HCT116 (cell line): ENCODE results near the gene HIP1R. TPM values are rescaled to one million over a fixed set of nuclear protein-coding genes. Genes with fewer than 3 reads are reported as not detected.

Experiments used
- ATAC-seq: fragments of 200-7000 bp; cut with Tn5 transposase; 2 replicates; pipeline ENCODE4 v1.9.1; 2020; ENCODE audit warnings: mild to moderate bottlenecking, moderate library complexity
- BruUV-seq: library from RNA; stranded (reverse); fragments of 400-500 nt; replicated peaks from 2 replicates; lab custom pipeline; 2021; lab: Mats Ljungman, UMichigan
- CTCF ChIA-PET: fragments of 300-600 bp; sonication (Branson Sonifier 250); formaldehyde crosslinking; loops from one replicate; lab custom pipeline; 2021; ENCODE audit warnings: antibody characterized with exemption; lab: Charles Lee
- POLR2A ChIA-PET: fragments of 300-600, 350-600 bp; sonication (Branson Sonifier 250); formaldehyde crosslinking; loops from one replicate; lab custom pipeline; 2021; ENCODE audit warnings: antibody characterized with exemption; lab: Charles Lee
- RAD21 ChIA-PET, 2 experiments: fragments of 300-600 bp; sonication (Branson Sonifier 250); formaldehyde crosslinking; loops; one replicate each; lab custom pipeline; 2023; ENCODE audit warnings: low total read pairs in 2 of 2; ENCODE audit not compliant: uncharacterized antibody in 2 of 2, unreplicated experiment in 2 of 2, low non-redundant PET in 1 of 2; lab: Charles Lee
- DNase-seq: peaks from one replicate; pipeline ENCODE4 v3.0.0-alpha.2; 2010; ENCODE audit warnings: low read depth, low spot score
- H2AFZ ChIP-seq: fragments of 200-600 bp; shearing (Covaris generic), sonication (generic); 2 replicates; pipeline ENCODE4 v1.6.1; 2017; ENCODE audit warnings: low read depth, mixed run types, mixed read lengths, antibody characterized with exemption, low read length; ENCODE audit not compliant: poor library complexity, severe bottlenecking
- H3K27ac ChIP-seq: 2 replicates; pipeline ENCODE4 v1.5.1; 2012; ENCODE audit warnings: low read depth, low read length
- H3K27me3 ChIP-seq: fragments of 200-600 bp; sonication (generic); 2 replicates; pipeline ENCODE4 v1.6.1; 2016; ENCODE audit warnings: mixed run types, low read length, mixed read lengths; ENCODE audit not compliant: insufficient read depth
- H3K36me3 ChIP-seq, 2 experiments: fragments of 200-500 bp in 1 of 2; fragments of 200-600 bp in 1 of 2; sonication (Bioruptor generic) in 1 of 2; sonication (generic) in 1 of 2; 2 replicates each; pipeline versions ENCODE4 v1.5.1 to v1.6.1; 2014 to 2016; ENCODE audit warnings: low read length in 2 of 2, inconsistent platforms in 1 of 2, mixed read lengths in 1 of 2, mixed run types in 1 of 2; ENCODE audit not compliant: insufficient read depth in 2 of 2, control insufficient read depth in 1 of 2
- H3K4me1 ChIP-seq, 2 experiments: fragments of 200-600 bp in 1 of 2; sonication (generic) in 1 of 2; 2 replicates each; pipeline versions ENCODE4 v1.5.1 to v1.6.1; 2012 to 2017; ENCODE audit warnings: low read length in 2 of 2, inconsistent platforms in 1 of 2, mild to moderate bottlenecking in 1 of 2, mixed read lengths in 1 of 2, mixed run types in 1 of 2, moderate library complexity in 1 of 2; ENCODE audit not compliant: insufficient read depth in 2 of 2, control insufficient read depth in 1 of 2
- H3K4me2 ChIP-seq: fragments of 200-600 bp; sonication (generic); 2 replicates; pipeline ENCODE4 v1.6.1; 2017; ENCODE audit warnings: mixed run types, low read length, mixed read lengths
- H3K4me3 ChIP-seq, 2 experiments: fragments of 200-600 bp in 1 of 2; sonication (generic) in 1 of 2; replicated peaks in 1 of 2; 2 replicates each; pipeline ENCODE4 v1.5.1; 2011 to 2016; ENCODE audit warnings: low read length in 2 of 2, control low read depth in 1 of 2, low read depth in 1 of 2, mild to moderate bottlenecking in 1 of 2, mixed read lengths in 1 of 2, mixed run types in 1 of 2
- H3K79me2 ChIP-seq: fragments of 200-600 bp; sonication (generic); 2 replicates; pipeline ENCODE4 v1.6.1; 2017; ENCODE audit warnings: mild to moderate bottlenecking, mixed run types, low read length, moderate library complexity, mixed read lengths; ENCODE audit not compliant: insufficient read depth
- H3K9ac ChIP-seq: fragments of 200-600 bp; sonication (generic); 2 replicates; pipeline ENCODE4 v1.6.1; 2016; ENCODE audit warnings: low read length, mixed read lengths
- H3K9me2 ChIP-seq: fragments of 200-600 bp; sonication (generic), shearing (Covaris generic); 2 replicates; pipeline ENCODE4 v1.6.1; 2017; ENCODE audit warnings: mixed run types, mild to moderate bottlenecking, moderate library complexity; ENCODE audit not compliant: insufficient read depth
- H3K9me3 ChIP-seq, 2 experiments: fragments of 200-500 bp in 1 of 2; fragments of 200-600 bp in 1 of 2; sonication (Bioruptor generic) in 1 of 2; sonication (generic) in 1 of 2; 2 replicates each; pipeline ENCODE4 v1.6.1; 2014 to 2017; ENCODE audit warnings: low read length in 2 of 2, mixed read lengths in 2 of 2, inconsistent platforms in 1 of 2, low read depth in 1 of 2, mild to moderate bottlenecking in 1 of 2, mixed run types in 1 of 2, moderate library complexity in 1 of 2; ENCODE audit not compliant: control insufficient read depth in 1 of 2, insufficient read depth in 1 of 2
- H4K20me1 ChIP-seq: fragments of 200-600 bp; sonication (generic), shearing (Covaris generic); 2 replicates; pipeline ENCODE4 v1.6.1; 2017; ENCODE audit warnings: mixed run types, mild to moderate bottlenecking, moderate library complexity; ENCODE audit not compliant: insufficient read depth
- CBX3 ChIP-seq: IDR thresholded peaks from 2 replicates; pipeline ENCODE4 v1.6.1; 2012; ENCODE audit warnings: low read depth
- ELF1 ChIP-seq: IDR thresholded peaks from 2 replicates; pipeline ENCODE4 v1.6.1; 2012; ENCODE audit warnings: low read depth, borderline replicate concordance
- FOSL1 ChIP-seq: IDR thresholded peaks from 2 replicates; pipeline ENCODE4 v1.6.1; 2012; ENCODE audit warnings: low read depth
- JUND ChIP-seq: IDR thresholded peaks from 2 replicates; pipeline ENCODE4 v1.6.1; 2012
- POLR2AphosphoS5 ChIP-seq: IDR thresholded peaks from 2 replicates; pipeline ENCODE4 v1.6.1; 2011; ENCODE audit warnings: mild to moderate bottlenecking, low read depth, low read length, moderate library complexity
- SIN3A ChIP-seq: IDR thresholded peaks from 2 replicates; pipeline ENCODE4 v1.6.1; 2012; ENCODE audit warnings: low read depth
- SP1 ChIP-seq: IDR thresholded peaks from 2 replicates; pipeline ENCODE4 v1.6.1; 2012; ENCODE audit warnings: low read depth
- TCF7L2 ChIP-seq: IDR thresholded peaks from 2 replicates; pipeline ENCODE4 v1.7.0; 2011; ENCODE audit warnings: borderline replicate concordance, inconsistent platforms; ENCODE audit not compliant: insufficient read depth, insufficient read length; ENCODE audit errors: extremely low read depth
- YY1 ChIP-seq: IDR thresholded peaks from 2 replicates; pipeline ENCODE4 v1.6.1; 2011; ENCODE audit warnings: low read length, low read depth, moderate library complexity, mild to moderate bottlenecking; ENCODE audit not compliant: insufficient replicate concordance; ENCODE audit errors: extremely low read depth
- ZFX ChIP-seq: fragments of 450-650 bp; IDR thresholded peaks from 2 replicates; pipeline ENCODE4 v1.6.1; 2017
- intact Hi-C: fragments of 100-400 bp; cut with micrococcal nuclease; formaldehyde crosslinking; loops from 2 replicates; pipeline ENCODE4 v1.10.0; 2022
- total RNA-seq: library from RNA; stranded (reverse); gene quantifications from one replicate; pipeline ENCODE4 v1.2.1, GENCODE V29; 2021; ENCODE audit not compliant: unreplicated experiment
- TF ChIP-seq, protein P1 (sequence below): IDR thresholded peaks from 2 replicates; pipeline ENCODE4 v1.6.1; 2011; ENCODE audit warnings: mild to moderate bottlenecking, low read length, moderate library complexity; ENCODE audit not compliant: insufficient replicate concordance; ENCODE audit errors: extremely low read depth
- TF ChIP-seq, protein P2 (sequence below): IDR thresholded peaks from 2 replicates; pipeline ENCODE4 v1.6.1; 2012
- TF ChIP-seq, protein P3 (sequence below): IDR thresholded peaks from 2 replicates; pipeline ENCODE4 v1.6.1; 2012

HIP1R gene
- total RNA-seq, 1 experiment from 2014 or later, result 57.8 TPM

DNA sequence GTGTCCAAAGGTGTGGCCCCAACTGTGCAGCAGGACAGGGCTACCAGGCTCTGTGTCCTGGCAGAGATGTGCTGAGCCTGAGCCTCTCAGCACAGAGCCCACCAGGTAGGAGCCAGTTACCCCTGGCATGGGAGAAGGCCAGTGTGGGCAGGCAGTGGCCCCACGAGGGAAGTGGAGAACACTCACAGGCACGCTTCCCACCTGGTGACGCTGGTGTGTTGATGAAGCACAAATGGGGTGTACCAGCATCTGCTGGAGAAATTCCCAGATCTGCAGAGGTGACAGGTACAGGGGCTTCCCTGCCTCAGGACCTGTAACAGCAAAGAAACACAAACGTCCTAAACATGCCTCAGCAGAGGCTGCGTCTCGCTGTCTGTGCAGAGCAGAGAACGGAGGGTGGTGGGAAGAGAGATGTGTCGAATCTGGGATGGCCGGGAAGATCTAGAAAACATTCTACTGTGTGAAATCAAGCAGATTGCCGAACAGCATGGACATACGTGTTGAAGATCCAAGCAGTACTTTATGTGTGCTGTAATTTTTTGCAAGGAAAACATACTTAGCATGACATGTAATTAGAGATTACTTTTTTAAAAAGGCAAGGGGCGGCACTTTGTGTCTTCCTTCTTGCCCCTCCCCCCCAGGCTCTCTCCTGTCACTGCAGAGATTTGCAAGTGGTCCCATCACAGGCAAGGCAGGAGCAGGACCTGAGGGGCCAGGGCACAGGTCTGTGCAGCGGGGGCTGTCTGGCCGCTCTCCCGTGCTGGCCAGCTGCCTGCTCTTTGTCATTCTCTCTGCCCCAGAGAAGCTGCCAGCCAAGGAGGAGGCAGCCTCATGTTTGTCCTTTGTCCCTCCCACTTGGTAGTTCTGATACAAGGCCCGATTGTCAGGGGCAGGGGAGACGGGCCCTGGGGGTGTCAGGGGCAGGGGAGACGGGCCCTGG lies 17.3 kb downstream of the HIP1R start:
- RAD21 ChIA-PET, result no interaction called here
- no peak overlapping the region for H2AFZ ChIP-seq
- no peak for ATAC-seq
- H3K36me3 ChIP-seq, result peaks cover 0 to 10% of the 10 kb centered on the region in 2 experiments; a peak in 3 of 4 replicates
- H3K4me2 ChIP-seq, result no peak overlapping the region
- no peaks in the 10 kb centered on the region for H3K9me2 ChIP-seq
- H3K4me1 ChIP-seq, result no peaks in the 10 kb centered on the region
- no peaks in the 10 kb centered on the region for H3K27me3 ChIP-seq
- H3K4me3 ChIP-seq, result no peak overlapping the region
- H3K27ac ChIP-seq, result no peak overlapping the region; the same call in 1 of the 2 replicates
- BruUV-seq, result no TSS peak
- no peaks in the 10 kb centered on the region for H3K9me3 ChIP-seq
- TF ChIP-seq YY1 (no peak), JUND (no peak), TCF7L2 (no peak), ZFX (no peak), POLR2AphosphoS5 (no peak), SIN3A (no peak), SP1 (no peak), ELF1 (no peak), CBX3 (no peak), FOSL1 (no peak)
- TF ChIP-seq, protein P1, sequence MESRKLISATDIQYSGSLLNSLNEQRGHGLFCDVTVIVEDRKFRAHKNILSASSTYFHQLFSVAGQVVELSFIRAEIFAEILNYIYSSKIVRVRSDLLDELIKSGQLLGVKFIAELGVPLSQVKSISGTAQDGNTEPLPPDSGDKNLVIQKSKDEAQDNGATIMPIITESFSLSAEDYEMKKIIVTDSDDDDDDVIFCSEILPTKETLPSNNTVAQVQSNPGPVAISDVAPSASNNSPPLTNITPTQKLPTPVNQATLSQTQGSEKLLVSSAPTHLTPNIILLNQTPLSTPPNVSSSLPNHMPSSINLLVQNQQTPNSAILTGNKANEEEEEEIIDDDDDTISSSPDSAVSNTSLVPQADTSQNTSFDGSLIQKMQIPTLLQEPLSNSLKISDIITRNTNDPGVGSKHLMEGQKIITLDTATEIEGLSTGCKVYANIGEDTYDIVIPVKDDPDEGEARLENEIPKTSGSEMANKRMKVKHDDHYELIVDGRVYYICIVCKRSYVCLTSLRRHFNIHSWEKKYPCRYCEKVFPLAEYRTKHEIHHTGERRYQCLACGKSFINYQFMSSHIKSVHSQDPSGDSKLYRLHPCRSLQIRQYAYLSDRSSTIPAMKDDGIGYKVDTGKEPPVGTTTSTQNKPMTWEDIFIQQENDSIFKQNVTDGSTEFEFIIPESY, result no peak
- TF ChIP-seq, protein P2, sequence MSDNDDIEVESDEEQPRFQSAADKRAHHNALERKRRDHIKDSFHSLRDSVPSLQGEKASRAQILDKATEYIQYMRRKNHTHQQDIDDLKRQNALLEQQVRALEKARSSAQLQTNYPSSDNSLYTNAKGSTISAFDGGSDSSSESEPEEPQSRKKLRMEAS, result no peak
- TF ChIP-seq, protein P3, sequence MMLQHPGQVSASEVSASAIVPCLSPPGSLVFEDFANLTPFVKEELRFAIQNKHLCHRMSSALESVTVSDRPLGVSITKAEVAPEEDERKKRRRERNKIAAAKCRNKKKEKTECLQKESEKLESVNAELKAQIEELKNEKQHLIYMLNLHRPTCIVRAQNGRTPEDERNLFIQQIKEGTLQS, result no peak
- POLR2A ChIA-PET, result no interaction called here
- no peak overlapping the region for H3K9ac ChIP-seq
- H4K20me1 ChIP-seq, result no peaks in the 10 kb centered on the region
- intact Hi-C loops, result no loop called here
- DNase-seq, result no peak
- peaks cover 2% of the 10 kb centered on the region; the same call in 1 of the 2 replicates for H3K79me2 ChIP-seq
- CTCF ChIA-PET, result no interaction called here
